ENCODE measurements around the gene HOXA2.

Gene HOXA2

GRCh38 chr7:27102581-27103442 lies at the start of gene HOXA2:
Gene HOXA2 (minus strand): TSS chr7:27102683. CDS start chr7:27102500, 183 bp downstream.
- no peak for DNase-seq

- peak; percentile 40 for DNase-seq
These were observed 49.0 kb upstream of the HOXA2 start for GRCh38 chr7:27151341-27151930.

GRCh38 chr7:27150568-27151340 lies 48.3 kb upstream of the HOXA2 start:
- DNase-seq: peak; percentile 89

DNA sequence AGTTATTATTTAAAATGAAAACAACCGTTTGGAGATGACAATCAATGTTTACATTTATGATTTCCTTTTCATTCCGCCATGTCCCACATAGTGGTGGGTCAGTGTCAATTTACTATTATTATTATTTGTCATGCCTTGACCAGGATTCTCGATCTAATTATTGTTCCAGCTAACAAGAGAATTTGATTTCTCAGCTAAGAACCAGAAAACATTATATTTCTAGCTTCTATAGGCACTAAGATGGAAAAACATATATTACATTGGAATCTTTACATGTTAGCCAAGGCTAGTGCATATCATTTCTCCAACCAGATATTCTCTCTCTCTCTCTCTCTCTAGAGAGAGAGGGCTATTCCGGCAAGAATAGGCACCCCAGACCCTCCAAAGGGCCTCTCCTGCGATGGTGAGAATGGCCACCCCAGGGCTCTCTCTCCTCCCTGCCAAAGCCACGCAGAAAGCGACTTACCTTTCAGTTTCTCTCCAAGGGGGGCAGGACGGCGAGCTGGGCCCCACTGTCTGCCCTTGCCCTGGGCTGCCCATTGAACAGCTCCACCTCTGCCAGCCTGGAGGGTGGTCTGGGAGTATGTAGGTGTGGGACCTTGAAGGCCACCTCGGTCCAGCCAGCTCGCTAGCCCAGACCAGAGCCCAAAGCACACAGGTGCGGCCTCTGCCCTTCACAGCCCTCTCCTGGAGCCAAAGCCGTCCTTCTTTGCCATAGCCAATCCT lies 47.5 kb upstream of the HOXA2 start:
- no peak for DNase-seq

GRCh38 chr7:27148756-27149641 lies 46.5 kb upstream of the HOXA2 start:
- no peak for DNase-seq

DNA sequence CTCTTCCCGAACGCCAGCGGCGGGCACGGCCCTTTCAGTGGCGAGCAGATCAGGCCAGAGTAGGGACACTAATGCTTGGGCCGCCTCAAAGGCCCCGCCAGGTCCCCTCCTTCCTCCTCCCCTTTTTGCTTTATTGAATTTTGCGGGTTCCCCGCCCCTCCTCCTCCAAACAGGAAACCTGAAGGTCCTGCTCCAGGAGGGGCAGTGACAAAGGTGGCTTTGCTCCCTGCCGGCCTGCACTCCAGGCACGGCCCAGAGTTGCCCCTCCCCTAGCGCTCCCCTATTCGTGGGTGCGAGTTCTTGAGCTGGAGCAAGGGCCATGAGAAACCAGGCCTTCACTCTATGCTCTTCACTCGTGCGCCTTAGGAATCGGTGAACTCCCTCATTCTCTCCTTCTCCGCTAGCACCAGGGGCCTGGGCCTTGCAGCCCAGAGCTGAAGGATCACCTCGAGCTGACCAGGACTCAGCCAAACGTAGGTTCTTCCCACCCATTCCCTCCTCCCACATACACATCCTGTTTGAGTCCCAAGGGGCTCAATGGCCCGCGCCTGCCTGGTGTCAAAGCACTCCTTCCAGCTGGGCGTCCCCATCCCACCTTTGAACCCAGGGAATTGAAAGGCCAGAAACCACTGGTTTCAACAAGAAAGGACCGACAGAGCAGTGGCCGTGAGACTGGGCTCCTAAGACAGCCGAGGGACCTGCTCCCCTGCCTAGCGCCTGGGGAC lies 45.7 kb upstream of the HOXA2 start:
- DNase-seq: peak; percentile 45

- DNase-seq: peak; percentile 80
These were observed 44.9 kb upstream of the HOXA2 start, which contains the start of gene HOXA6 for GRCh38 chr7:27147199-27148030. Gene HOXA6 (minus strand): TSS chr7:27147774. CDS start chr7:27147749, 25 bp downstream.

DNA sequence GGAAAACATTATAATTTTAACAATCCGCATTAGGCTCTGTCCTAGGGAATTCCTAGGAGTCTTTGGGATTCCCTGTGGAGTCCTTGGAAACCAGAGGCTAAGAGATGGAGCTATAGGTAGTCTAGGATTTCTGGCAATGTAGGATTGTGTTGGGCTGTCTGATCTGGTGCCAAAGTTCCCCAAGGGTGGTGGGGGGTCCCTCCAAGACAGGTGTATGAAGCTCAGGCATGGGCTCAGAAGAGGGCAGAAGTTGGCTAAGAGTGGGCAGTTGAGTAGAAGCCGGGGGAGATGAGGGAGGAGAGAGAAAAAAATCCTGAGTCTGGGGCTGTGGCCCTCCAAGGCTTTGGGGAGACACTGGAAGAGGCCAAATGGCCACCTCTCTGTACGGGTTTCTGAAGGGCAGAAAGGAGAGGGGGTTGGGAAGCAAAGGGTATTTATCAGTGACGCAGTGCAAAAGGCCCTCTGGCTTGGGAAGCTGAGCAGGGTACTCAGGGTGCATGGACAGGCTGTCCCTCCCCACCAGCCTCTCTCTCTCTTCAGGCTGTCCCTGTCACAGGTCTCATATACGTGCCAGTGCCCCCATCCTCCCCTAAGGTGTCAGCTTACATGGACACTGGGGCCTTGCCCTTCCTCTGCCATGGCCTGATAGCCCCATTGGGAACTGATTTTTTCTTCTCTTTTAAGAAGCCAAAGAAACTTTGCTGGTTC lies 44.2 kb upstream of the HOXA2 start:
- peak; percentile 20 for DNase-seq

- no peak for DNase-seq
These were observed 43.5 kb upstream of the HOXA2 start for GRCh38 chr7:27145914-27146412.

DNA sequence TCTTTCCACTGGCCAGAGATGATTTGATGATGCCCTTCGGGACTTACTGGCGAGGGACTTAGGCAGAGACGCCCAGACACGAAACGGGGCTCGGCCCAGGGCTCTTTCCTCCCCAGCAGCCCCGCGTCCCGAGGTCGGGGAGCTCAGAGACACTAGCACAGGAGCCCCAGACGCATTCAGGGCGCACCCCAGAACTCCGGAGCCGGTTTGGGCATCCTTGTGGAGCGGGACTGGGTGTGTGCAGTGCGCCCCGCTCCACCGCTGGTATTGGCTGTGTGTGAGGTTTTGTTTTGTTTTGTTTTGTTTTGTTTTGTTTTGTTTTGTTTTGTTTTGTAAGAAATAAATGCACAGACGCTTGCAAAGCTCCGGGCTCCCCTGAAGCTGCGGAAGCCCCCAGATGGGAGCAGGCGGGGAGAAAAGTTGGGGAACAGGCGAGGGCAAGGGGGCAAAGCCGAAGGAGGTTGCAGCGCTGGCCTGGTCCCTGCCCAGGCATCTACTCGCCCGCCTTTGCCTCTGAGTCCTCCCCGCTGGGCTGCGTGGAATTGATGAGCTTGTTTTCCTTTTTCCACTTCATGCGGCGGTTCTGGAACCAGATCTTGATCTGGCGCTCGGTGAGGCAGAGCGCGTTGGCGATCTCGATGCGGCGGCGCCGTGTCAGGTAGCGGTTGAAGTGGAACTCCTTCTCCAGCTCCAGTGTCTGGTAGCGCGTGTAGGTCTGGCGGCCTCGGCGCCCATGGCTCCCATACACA lies 42.9 kb upstream of the HOXA2 start:
- DNase-seq: no peak

DNA sequence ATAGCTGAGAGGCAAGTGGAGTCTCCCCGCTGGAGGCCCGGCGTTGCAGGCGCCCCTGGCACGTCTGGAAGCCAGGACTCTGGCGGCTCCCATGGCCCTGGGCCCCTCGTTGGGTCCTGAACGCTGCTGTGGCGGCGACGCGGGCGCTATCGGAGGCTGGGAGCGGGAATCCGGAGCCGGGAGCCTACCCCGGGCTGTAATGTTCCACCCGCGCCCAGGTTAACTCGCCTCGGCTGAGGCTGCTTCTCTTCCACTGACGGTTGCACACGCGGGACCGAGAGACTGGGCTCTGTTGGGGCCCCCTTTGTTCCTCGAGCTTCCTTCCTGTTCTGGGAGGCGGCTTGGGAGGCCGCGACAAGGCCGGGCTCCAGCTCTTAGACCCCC lies 42.3 kb upstream of the HOXA2 start:
- DNase-seq: no peak

- no peak for DNase-seq
These were observed 41.7 kb upstream of the HOXA2 start for GRCh38 chr7:27143950-27144780.

DNA sequence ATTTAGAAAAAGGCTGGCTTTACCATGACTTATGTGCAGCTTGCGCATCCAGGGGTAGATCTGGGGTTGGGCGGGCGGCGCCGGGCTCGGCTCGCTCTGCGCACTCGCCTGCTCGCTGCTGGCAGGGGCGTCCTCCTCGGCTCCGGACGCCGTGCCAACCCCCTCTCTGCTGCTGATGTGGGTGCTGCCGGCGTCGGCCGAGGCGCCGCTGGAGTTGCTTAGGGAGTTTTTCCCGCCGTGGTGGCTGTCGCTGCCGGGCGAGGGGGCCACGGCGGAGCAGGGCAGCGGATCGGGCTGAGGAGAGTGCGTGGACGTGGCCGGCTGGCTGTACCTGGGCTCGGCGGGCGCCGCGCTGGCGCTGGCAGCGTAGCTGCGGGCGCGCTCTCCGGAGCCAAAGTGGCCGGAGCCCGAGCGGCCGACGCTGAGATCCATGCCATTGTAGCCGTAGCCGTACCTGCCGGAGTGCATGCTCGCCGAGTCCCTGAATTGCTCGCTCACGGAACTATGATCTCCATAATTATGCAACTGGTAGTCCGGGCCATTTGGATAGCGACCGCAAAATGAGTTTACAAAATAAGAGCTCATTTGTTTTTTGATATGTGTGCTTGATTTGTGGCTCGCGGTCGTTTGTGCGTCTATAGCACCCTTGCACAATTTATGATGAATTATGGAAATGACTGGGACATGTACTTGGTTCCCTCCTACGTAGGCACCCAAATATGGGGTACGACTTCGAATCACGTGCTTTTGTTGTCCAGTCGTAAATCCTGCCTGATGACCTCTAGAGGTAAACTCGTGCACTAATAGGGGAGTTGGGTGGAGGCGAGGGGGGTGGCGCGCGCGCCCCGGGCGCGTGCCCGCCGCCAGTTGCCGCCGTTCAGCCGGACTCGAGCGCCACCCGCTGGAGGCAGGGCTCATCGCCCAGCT lies 40.8 kb upstream of the HOXA2 start, which contains the start of gene HOXA5:
HOXA5 (minus strand) TSS at position 659 of the 927 bp plus-strand sequence; CDS start at position 585, 74 bp downstream.
- peak; percentile 68 for DNase-seq

DNA sequence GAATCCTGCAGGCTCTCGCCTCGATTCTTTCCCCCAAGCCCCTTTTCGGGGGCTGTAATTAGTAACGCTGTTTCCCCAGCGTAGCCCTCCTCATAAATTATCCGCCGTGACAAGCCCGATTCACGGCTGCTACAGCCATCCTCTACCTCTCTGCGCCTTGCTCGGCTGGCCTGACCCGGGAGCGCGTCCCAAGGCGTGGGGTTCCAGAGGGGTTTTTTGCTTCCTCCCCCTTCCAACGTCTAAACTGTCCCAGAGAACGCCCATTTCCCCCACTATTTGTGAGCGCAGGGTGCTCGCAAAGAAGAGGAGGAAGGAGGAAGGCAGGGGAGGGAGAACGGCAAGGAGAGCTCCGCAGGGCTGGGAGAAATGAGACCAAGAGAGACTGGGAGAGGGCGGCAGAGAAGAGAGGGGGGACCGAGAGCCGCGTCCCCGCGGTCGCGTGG lies 40.1 kb upstream of the HOXA2 start:
- DNase-seq: no peak

DNA sequence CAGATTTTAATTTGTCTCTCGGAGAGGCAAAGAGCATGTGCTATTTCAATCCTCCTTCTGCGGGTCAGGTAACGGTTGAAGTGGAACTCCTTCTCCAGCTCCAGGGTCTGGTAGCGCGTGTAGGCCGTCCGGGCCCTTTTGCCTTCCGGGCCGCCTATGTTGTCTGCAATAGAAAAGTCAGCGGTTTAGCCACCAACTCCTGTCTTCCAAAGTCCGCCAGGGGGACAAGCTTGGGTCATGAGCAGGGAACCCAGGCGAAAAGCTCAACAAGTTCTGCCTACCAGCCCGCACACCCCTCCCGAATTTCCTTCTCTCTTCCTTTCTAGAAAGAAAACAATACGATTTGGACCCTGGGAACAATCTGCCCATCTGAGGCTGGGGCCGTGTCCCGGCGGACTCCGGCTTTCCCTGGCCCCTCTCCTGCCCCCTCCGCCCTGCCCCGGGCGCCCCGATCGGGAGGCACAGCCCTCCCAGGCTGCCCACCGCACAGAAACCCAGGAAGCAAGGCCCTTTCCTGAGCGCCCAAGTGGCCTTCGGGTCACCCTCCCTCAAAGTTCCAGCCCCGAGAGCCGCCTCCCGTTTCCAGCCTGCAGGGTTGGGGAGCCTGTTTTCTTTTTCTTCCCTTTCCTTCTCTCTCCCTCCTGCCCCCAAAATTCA lies 39.6 kb upstream of the HOXA2 start:
- no peak for DNase-seq
